Activated effector memory CD4-positive, alpha-beta T cell treated with Interleukin-2 at 50 U/mL for 16 hours (primary cell): ENCODE measurements around the gene PBX1.
"Not testable (repeated sequence)": the region's sequence is repeated elsewhere in the genome, so short reads cannot be mapped to it uniquely, and the experiment has no call there.

Experiments used
- DNase-seq: peaks from one replicate; pipeline ENCODE4 v3.0.0-alpha.2; 2020

PBX1 gene

DNA sequence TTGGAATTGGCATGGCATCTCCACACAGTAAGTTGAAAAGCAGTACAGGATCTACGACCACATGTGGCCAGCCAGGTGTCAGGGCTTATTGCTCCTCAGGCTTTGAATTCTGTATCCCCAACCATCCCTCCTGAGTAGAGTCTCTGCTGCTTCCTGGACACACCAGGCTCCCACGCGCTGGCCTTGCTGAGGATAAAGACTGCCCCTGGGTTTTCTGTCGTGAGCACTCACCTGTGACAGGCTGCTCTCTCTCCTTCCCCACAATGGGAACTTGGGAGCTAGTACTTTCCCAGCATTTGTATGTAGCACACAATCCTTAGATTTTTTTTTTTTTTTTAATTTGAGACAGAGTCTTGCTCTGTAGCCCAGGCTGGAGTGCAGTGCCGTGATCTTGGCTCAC, 33.6 kb downstream of the PBX1 start:
- no peak for DNase-seq

DNA sequence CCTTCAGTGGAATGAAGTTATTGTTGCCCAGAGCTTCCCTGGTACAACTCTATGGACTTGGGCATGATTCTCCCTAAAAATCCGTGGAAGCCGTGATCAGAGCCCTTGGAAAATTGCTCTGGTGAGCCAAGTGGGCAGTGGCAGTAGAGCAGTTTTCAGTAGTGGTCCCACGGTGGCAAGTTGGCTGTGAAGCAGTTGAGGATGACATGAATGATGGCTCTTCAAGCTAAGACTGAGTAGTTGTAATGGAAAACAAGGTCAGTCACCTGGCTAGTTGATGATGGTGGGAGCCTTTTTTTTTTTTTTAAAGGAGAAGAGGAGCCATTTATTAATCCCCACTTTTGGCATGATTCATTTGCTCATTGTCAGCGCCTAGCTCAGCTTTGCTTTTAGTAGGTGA, 36.2 kb downstream of the PBX1 start:
- DNase-seq: no peak

DNA sequence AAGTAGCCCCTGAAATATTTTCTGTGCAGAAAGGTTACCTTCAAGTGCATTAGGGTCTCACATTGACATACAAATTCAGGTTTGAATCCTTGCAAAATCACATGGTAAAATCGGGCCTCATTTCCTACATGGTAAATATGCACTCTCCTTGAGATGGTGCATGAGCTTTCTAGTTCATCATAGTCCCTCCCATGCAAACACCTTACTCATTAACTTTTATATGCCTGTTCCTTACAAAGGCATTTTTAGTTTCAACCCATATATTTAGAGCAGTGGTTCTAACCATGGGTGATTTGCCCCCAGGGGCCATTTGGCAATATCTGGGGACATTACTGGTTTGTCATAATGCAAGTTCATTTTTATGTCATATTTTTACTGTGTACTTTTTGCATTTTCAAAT, 37.2 kb downstream of the PBX1 start:
- DNase-seq: no peak

DNA sequence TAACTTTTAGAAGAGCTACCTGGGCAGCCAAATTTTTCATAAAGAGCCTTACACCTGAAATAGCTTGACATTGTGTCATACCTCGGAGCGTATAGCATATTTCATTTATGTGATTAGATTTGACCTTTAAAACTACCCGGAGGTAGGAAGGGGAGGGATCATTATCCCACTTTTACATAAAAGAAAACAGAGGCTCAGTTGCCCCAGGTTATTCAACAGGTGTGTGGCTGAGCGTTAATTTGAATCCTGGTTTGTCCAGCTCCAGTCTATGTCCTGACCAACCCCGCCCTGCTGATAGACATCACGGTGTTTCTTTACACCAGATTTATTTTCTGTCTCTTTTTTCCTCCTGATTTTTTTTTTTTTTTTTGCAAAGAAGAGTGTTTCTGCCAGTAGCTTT, 39.7 kb downstream of the PBX1 start:
- no peak for DNase-seq

DNA sequence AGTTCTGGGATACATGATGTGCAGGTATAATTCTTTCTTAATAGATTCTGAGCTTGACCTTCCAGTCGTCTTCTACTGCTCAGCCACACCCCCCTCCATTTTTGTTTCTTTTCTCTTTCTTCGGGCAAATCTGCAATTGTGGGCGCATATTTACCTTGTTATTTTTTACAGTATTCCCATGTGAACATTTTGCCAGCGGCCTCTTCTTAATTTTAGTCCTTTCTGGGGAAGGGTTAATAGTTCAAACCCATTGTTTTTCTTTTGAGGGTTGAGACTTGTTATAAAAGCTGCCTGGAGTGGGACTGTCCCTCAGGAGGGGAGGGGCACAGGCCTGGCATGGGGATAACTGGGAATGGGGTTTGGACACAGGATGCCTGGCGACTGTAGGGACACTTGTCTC, 40.3 kb downstream of the PBX1 start:
- DNase-seq: no peak

DNA sequence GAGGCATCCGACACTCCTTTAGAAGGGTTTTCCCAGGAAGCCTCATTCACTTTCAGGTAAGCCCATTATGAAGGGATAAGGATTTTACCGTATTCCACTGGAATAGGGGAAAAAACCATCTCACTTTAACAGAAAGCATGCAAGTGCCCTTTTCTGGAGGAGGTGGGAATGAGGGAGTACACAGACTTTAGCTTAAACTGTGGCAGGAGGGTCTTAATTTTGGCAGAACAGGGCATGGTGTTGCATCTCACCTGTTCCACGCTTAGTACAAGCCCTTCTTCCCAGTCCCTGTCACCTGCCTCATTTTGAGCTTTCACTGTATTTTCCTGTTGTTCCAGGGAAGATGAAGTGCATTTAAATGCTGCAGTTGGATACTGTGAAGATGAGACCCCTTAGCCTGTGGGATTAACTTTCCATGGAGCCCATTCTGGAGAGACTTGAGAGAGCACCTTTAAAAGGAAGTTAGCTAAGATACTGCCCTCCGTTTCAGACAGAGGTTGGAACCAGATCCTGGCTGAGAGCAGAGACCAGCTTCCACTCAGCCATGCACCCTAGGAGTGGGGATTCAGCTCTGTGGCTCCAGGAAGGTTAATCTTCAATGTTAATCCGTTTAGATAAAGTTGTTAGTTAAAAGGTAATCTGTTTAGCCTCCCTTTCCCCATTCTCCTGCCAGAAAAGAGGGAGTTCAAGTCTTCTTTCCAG, 42.6 kb downstream of the PBX1 start:
- no peak for DNase-seq

DNA sequence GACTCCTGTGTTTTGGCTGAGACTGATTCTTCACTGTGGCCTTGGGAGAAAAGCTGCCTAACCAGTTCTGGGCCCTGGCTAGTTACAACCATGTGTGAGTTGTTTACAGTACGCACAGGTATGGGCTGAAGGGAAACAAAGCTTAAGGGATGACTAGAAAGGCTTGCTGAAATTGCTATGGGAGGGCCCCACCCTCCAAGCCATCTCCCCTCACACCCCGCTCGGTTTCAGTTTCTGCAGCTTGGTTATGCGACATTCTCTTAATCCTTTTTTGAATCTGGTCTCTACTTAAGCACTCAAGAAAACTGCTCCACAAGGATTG, 43.1 kb downstream of the PBX1 start:
- DNase-seq: no peak

DNA sequence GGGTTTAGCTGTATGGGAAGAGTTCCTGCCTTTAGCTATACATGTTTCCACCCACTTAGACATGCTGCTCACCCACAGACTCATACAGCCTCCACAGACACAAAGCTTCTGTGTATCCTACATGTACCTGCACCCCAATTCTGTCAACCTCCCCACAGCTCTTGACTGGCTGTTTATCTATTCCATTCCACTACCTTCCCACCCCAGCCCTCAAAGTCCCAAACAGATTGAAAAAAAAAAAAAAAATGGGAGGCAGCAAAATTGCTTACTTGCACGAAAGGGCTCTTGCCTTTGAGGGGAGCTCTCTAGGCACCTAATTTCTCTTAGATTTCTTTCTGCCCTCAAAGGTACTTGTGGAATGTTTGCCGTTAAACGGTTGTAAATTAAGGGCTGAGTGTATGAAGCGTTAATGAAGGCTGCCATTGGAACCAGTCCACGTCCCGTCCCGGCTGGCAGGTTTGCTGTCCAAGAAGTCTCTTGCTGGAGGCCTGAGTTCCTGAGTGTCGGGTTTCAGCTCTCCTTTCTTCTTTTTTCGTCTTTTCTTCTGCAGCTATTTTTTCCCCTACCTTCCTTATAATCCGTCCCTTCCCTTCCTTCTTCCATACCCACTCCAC, 43.6 kb downstream of the PBX1 start:
- DNase-seq: no peak

DNA sequence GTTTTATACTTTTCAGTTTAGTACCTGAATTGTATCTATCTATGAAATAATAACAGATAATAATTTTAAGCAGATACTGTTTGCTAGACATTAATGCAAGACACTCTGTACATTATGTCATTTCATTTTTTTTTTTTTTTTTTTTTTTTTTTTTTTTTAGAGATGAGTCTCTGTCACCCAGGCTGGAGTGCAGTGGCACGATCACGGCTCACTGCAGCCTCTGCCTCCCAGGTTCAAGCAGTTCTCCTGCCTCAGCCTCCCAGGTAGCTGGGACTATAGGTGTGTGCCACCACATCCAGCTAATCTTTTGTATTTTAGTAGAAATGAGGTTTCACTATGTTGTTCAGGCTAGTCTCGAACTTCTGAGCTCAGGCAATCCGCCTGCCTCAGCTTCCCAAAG, 44.8 kb downstream of the PBX1 start:
- not testable (repeated sequence) for DNase-seq

DNA sequence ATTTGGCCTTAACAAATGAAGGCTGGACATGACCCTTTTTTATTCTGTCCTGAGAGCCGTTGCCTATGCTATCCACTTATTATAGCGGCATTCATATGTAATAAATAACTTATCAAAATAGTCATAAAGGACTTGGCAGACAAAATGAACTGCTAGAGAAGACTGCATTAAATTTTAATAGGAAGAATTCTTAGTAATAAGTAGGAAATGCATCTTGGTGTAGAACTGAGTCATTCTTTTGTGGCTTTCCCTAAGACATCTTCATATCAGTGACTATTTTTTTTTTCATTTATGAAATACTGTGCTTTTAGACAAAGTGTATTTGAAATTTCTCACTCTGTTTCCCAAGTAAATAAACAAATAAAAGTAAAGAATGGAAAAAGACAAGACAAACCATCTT, 45.6 kb downstream of the PBX1 start:
- DNase-seq: no peak

DNA sequence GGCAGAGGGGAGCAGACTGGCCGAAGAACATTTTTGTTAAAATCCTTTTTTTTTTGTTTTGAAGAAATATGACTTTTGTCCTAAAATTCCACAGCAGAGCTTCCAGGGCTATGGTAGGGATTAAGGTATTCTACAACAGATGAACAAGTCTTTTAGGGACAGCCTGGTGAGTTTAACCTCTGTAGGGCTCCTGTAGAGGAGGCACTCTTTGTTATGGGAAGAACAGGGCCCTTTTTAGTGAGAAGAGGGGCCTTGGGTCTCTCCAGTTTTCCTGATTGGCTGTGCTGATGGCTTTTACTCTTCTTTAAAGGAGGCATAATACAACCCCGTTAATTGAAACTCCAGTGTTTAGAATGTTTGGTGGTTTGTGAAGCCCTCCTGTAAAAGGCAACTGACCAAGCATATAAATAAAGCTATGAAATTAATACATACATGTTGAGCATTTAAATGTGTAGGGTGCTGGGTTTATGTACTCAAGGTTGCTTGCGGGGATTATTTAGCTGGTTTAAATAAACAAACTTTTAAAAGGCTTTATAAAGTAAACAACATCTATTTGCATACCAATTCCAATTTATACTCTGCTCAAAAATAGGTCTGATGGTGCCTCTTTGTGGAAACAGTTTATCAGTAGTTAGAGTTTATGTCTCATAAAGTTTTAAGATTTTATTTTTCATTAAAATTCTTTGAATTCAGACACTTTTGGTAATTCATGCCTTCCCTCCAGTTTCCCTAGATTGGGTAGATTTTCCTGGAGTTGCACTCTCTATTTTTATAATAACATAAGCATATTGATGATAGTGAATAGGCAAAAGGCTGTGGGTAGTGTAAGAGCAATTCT, 46.5 kb downstream of the PBX1 start:
- DNase-seq: no peak

DNA sequence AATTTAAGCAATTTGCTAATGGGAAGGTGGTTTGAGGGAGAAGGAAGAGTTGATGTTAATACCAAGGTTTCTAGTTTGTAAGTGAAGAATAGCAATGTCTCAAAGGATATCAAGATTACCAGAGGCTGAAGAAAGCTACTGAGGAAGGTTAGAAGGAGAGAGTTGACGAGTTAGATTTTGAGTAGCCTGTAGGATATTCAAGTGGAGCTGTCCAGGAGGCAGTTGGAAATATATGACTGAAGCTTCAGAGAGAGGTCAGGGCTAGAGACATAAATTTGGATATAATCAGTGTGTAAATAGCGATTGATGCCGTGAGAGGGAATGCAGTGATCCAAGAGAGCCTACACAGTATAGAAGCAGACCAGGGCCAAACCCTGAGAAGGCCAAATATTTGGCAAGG, 48.4 kb downstream of the PBX1 start:
- DNase-seq: no peak

DNA sequence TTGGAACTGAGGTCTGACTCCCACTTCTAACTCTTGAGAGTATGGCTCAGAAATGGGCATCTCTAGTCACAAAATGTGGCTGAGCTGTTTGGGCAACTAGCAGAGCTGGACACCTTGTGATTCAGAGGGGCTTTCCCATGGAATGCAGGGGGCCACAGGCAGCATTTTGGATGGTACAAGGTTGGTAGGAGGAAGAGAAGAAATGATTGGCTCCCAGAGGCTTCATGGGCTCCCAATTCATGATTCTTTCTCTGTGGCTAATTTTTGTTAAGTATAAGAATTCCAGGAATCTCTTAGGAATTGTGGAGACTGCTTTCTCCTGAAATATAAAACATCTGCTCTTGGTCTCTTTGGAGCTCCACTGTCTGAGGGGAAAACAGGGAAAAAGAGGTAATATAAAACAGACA, 49.7 kb downstream of the PBX1 start:
- no peak for DNase-seq

DNA sequence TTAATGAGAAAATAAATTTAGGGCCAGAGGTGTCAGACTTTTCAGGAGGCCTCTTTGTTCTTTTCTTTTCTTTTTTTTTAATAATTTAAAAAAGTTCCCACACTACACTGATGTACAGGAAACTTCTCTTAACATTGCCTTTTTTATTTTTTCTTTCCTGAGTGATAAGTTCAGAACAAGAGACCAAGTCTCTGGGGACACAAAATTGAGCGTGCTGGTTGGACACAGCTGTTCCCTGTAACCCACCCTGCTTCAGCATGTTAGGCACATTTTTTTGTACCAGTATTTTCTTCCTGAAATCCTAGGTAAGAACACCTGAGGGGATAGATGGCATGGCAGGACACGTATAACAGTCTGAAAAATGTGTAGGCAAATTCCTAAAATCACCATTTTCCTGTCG, 50.1 kb downstream of the PBX1 start:
- no peak for DNase-seq

DNA sequence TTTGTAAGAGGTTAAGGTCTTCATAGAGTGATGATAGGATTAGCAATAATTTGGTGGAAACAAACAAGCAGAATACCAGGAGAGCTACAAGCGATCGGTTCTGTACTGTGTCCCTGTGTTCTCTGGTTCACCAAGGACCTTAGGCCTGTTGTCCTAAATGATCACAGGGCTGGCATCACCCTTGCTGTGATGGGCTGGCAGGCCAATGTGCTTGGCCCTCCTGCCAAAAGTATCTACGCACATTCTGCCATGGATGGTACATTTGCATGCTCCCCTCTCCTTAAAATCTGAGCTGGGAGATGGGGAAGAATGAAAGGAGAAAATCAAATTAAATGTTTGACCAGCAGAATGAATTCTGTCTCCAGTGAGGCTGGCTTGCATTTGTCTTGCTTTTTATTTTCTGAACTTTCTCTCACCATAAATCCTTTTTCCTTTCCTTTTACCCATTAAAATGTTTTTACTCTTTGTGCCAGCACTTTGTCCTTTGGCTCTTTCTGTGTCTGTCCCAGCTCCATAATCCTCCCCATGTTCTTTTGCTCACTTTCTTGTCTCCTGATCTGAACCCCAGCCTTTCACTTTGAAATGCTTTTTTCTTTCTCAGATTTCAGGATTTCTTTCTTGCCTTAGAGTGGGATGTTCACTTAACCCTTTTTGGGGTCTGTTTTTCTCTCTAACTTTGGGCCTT, 51.7 kb downstream of the PBX1 start:
- DNase-seq: no peak

DNA sequence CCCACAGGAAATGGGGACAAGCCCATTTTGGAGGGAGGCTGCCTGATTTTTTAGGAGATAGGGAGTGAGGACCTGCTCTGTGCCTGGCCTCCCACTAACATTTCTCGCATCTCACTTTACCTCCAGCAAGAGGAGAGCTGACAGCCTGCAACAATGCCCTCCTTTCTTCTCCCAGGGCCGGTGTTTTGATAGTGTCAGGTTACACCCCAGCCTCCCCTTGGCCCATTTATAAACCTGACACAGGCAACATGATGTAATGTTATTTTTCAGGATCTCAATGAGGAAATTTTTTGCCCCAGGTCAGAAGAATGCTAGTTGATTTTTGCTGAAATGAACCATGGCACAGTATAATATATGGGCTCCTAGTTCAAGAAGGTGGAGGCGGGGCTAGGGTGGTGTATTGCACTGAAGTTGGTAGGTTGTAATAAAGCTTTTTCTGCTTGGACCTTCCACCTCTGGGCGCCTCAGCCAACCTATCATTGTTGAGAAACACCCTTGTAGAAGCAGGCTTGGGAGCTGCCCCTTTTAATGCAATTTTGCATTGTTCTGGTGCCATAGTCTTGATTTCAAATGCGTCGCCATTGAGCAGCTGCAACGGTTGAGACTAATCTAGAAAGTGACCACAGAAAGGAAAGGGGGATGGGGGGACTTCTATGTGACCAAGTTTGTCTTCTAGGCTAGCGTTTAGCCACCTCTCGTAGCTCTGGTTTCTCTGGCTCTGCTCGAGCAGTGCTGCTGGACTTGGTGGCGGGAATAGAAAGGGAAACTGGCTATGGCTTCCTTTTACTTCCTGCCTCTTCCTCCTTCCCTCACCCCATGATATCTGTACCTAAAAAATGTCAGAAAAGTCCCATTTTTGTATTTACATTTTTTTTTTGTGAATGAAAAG, 53.0 kb downstream of the PBX1 start:
- no peak for DNase-seq

DNA sequence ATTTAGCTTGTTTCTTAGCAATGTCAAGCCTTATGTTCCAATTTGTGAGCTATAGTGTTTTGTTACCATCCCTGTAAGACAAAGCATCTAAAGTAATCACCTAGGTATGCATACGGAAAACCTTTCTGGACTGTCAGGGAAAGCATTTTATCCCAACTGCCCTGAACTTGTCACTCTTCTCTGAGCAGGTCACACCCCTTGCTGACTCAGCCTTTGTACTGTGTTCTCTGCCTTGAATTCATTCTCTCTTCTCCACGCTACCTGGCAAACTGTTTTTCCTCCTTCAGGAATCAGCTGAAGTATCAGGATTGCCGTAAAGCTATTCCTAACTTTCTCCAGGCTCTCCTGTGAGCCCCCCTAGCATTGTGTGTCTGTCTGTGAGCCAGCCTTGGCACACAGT, 54.2 kb downstream of the PBX1 start:
- no peak for DNase-seq

DNA sequence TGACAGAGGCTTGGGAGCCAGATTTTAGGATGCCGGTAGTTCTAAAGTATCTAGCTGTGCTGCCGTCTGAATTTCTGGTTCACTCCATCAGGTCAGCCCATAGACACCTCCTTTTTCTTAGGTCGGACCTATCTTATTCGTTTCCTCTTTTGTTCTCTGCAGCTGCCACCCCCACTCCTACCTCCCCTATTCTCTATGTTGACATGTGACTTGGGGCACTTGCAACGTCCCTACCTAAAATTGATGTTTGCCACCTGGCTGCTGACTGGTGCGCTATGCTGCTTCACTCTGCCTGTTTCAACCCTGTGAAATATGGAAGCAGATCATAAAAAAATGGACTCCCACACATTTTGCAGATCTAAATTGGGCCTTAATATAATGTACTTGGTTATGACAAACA, 55.3 kb downstream of the PBX1 start:
- DNase-seq: no peak

DNA sequence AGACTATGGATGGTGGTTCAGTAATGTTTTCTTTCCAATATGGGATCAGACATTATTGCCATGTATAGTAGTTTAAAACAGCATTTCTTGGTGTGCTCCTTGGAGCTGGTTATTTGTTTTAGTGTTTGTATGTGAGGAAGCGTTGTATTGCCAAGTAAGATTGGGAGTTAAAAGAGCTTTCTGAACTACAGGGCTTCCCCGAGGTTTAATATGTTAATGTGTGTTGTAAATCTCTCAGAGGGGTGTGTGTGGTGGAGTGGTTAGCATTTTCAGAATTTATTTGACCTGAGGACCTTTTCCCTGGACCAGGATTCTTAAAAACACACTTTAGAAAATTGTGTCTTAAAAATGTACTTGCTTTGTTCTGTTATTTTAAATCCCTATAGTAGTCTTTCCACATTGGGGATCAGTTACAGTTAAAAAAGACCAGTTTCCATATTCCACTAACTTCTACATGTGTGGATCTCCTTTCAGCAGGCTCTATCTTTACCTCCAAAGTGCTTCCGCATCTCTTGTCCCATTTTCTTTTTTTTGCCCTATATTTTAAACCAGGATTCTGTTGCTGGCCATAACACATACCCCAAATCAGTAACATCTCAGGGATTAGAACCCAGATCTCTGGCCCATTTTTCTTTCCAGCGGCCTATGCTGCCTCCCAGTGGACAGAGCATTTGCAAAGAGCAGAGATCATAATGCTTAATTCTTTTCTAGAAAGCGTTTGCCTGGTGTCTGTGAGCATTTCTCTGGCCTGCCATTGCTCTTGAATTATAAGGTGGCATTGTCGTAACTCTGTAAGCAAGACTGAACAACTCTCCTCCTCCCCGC, 58.6 kb downstream of the PBX1 start:
- DNase-seq: no peak

DNA sequence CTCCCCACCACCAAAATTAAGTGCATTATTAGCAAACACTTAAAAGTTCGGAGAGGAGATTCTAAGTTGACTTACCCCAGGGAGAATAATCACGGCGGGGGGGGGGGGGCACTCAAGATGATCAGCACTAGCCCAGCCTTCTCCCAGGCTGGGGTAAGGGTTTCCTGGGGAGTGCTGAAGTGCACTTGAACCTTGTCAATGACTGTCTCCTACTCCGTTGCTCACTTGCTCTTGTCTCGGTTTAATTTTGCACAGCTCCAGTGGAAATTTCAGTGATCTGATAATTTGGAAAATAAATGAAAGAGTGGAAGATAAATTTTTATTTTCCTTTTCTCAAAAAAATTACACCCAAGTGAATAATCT, 59.2 kb downstream of the PBX1 start:
- no peak for DNase-seq

DNA sequence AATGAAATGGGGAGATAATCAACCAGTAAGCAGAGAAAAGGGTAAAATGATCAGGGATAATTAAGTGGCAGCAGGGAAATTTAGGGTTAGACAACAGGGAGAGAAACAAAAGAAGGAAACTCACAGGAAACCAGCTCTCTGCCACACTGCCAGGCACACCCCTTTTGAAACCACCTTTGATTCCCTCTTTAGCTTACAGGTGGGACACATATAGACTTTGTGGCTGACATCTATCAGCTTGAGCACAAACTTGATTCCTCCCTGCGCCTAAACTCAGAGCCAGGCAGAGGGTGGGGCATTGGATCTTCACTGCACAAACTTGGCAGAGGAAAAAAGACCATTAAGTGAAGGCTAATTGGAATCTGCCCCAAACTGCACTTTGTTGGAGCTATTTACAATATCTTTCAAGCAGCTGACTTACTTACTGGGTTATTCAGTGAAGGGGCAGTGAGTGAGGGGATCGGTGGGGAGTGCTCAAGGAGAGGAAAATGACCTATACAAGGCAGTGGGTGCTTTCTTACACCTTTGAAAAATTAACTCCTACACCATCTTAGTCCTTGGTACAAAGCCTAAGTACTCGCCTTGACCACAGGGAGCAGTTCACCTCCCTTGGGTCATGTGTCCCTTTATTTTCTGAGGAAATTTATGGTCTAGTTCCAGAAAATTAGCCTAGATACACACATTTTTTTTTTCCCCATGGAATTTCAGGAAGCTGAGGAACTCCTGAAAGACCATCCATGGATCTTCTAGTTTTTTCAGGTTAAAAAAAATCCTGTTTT, 60.2 kb downstream of the PBX1 start:
- no peak for DNase-seq
